ENCODE results near the gene PLXNA4.

GRCh38 chr7:132095111-132095765, 481.0 kb downstream of the PLXNA4 start:
- TF ChIP-seq POLR2A (IDR thresholded peaks at IDR 0.05) (no peak), CTCF (IDR thresholded peaks at IDR 0.05) (no peak)
